Nucleus accumbens (tissue), 56 donors: Measurements from ENCODE around the gene MAP7.
A peak's percentile ranks its signal among the peaks of the same experiment; 100 is the strongest.

ENCODE experiments used
- DNase-seq, 56 donors: peaks; one replicate each; lab custom pipeline; 2025; lab: John Stamatoyannopoulos, UW

MAP7 gene

DNA sequence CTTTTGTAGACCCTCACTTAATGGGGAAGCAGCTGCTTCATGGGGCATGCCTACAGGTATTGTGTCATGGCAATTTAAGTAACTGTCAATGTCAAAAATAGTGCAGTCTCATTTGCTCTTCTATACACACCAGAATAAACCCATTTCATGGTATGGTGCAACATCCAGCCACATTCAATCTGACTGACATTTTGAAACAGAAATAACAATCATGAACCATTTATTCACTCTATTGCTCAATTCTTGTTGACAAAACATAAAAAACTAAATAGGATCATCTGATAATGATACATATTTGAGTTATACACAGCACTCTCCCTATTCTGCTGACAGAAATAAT lies 122.9 kb downstream of the MAP7 start:
- no peak for DNase-seq

DNA sequence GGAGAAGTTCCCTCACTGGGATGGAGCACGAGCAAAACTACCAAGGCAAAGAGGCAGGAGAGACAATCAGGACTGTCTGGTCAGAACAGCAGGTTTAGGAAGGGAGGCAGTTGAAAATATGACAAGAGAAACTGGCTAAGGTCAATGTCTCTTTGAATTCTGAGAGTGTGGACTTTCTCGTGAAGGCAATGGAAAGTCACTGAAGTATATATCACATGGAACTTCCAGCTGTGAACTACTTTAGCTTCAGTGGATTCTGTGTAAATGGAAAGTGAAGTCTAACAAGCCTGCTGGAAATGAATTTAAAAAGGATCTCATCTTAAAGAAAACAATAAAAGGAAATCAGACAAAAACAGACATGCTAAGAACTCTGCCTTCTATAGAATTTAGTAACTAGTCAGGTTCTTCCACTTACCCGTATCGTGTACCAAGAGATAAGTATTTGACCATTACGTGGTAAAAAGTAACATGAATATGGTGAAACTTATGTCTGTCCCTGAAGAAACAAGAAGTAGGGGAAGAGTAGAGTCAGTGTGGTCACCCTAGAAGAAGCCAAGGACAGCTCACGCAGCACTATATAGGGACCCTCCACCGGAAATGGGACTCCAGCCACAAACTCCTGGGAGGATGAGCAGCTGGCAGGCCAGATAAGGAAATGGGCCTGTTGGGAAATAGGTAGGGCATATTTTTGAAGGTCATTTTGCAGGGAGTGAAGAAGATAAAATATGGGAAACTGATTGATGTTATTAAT lies 123.4 kb downstream of the MAP7 start:
- DNase-seq, result no peak

DNA sequence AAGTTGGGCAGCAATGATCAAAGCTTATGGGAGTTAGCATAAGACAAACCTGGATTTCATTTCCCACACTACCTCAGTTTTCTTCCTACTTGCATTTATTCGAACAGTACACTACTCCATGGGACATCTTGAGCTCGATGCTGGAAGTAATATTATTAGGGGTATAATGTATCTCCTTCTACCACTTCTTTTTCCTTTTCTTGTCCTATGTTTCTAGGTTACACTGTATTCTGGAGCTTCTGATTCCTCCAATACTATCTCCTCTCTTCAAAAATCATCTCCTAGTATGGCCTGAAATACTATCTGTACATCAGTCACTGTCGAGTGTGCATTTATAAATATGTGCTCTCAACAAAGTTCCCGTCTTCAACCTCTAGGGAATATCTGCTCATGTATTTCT lies 124.4 kb downstream of the MAP7 start:
- no peak for DNase-seq

DNA sequence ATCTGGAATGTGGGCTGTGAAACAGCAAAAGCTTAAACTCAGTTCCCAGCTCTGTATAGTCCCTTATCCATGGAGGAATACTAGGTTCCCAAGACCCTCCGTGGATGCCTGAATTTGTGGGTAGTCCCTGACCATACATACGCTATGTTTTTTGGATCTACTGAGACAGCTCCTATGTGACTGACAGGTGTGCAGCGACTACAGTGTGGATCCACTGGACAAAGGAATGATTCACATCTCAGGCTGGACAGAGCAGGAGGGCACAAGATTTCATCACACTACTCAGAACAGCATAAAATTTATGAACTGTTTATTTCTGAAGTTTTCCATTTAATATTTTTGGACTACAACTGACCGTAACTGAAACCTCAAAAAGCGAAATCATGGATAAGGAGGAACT lies 125.3 kb downstream of the MAP7 start:
- DNase-seq, result peak in 3 of 56 donors; percentile 11 to 52 (median 20)

DNA sequence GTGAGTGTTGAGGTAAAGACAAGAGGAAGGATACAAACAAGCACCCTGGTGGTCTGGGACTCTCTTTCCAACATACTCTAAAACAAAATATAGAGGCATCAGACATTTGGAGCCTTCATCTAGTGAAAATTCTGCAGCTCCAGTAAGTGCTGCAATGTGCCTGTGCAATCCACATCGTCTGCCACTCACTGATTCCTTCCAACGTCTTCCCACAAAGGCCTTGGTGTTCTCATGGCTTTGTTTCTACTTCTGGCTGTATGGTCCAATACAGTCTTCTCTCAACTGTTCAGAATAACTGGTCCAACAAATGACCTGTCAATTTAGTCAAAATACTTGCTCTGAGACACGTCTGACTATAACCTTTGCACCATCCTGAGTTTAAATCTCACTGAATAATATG lies 125.8 kb downstream of the MAP7 start:
- DNase-seq, result peak in 5 of 56 donors; percentile 25 to 52 (median 29)

DNA sequence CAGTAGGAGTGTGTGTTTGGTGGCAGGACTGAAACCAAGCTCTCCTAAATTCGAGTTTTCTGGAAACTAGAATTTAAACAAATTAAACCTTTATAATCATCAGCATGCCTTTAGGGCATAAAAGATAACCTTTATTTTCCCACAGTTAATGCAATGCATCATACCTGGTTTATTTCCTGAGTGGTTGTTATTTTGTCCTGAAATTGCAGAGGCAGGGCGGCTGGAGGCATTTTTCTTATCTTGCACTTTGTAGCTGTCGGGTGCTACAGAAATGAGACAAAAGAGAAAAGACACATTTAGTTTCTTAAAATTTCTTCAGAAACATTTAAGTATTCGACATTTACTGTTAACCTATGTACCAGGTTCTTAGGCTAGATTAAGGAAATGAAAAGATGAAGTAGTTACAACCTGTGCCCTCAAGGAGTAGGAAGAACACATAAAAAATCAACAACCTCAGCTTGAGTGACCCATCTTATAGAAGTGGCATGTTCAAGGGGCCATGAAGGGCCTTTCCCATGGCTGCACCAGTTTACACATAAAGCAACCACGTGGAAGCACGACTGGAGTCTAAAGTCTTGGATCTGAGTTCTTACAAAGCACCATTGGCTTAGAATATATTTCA lies 128.6 kb downstream of the MAP7 start:
- no peak for DNase-seq

DNA sequence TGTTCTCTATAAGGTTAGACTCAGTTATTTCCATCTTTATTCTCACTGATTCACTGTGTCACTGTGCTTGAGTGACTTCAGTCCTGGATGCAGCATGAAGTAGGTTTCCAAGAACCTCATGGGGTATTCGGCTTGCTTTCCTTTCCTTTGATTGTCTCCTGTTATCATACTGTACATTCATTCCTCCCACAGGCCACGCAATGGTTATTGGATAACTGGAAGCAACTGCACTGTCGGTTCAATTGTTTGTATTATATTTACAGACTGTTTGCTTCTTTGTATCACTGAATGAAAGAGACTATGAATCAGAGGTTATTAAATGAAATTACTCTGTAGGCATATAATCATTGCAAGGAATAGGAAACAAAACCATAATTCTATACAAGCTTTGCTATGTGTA lies 129.4 kb downstream of the MAP7 start:
- DNase-seq, result no peak

DNA sequence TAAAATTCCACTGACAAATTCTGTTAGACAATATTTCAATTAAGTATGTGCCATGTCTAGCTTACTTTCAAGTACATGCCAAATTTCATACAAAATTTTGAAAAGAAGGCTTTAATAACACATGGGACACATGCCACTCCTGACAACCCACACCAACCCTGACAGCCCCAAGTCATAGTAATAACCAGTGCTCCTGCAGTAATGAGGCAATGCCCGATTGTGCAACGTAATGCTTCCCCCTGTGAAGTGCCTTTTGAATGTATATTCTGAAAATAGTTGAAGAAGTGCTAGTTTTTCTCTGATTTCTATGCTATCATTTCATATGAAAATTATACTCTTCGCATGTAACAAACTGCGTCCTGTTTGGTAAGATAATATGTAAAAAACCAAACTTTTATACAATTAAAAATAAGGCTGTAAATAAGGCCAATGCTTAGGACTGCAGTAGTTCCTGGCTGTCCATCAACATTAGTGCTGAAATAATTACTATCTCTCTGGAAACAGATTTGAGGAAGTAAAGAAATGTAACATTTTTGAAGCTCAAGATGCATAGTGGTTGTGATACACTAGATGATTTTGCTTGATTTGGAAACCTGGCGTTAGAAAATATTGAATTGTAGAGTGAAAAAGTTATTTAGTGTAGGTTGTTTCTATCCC lies 134.7 kb downstream of the MAP7 start:
- DNase-seq, result no peak

DNA sequence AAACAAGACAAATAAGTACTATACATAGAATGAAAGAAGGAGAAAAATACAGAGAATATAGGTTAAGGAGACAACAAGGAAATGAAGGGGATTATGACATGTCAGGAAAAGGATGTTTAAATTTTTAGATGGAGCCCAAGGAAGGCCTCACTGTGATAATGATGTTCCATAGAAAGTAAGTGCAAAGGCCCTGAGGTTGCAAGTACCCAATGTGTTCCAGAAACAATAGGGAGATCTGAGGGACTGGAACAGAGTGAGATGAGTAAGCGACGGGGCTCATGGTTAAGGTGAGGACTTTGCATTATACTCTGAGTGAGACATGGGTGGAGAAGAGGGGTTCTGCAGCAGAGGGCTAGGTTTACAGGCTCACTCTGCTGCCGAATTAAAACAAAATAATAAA lies 137.8 kb downstream of the MAP7 start:
- no peak for DNase-seq

DNA sequence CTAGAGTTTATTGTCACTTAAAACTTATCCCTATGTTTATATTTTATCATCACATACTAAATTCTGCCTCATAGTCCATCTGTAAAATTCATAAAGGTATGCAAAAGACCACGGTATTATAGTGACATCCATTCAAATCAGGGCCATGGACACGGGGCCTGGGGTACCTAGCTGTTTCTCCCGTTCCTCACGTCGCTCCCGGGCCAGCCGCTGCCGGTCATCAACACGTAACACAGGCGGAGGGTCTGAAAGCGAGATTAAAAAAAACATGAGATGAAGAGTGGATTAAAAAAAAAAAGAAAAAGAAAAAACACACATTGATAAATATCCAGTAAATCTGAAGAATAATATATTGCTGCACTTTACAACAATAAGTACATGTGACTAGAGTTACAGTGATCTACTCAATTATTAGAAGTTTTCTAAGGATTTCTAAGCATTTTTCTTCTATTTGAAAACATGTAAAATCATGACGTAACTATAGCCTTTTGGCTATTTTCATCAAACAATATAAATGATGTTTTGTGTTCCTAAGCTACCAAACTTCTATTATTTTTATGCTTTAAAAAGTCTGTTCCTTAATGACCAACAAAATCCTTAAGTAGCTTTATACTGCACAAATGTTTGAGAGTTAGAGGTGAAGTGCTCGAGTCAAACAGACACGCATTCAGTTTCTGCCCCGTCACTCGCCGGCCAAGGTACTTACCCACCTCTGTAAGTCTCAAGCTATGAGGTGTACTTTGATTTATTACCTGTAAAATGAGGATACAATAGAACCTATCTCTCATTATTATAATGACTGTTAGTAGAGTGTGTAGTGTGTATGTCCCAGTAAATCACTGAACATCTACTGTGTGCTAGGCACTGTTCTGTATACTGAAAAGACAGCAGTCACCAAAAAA lies 138.5 kb downstream of the MAP7 start:
- no peak for DNase-seq

DNA sequence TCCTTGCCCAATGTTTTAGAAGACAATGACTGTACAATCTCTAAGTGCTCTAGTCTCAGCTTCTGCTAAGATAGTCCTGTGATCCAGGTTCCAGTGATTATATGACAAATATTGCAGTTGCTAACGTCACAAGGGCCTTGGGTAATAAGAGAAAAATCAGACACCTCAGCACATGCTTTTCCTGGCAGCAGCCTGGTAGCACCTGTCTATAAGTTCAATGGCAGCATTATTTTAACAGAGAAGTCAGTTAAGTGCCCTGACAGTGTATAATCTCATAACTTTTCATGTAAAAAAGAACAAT lies 139.2 kb downstream of the MAP7 start:
- no peak for DNase-seq

DNA sequence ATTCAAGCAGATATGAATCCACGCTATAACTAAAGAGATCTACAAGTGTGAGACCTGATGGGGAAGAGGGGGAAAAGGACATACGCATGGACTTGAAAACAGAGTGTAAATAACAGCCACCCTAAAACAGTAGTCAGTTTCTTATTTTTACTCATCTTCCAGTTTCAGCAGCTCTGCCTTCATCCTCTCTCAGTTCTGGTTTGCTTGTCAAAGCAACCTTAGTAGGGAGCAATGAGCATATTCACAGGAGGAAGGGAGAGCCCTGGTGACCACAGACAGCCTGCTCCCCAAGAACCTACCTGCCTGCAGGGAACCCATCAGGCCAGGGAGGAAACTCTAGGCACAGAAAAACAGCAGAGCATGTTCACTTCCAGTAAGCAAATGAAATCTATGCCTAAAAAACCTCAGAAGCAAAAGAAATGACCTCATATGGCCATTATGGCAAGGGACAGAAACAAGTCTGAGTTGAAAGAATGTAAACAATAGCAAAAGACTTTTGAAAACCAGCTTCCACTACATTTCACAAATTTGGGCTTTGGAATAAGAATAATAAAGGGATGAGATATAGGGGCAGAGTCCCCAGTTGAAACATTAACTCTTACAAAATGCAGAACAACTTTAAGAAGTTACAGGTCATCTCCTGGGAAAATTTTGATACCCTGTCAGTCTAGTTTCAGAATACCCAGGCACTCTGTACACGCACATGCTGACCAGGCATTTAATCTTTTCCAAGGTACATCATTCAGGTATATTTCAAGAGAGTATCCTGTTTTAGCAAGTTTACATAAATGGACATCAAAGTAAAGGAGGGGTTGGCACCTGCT lies 139.8 kb downstream of the MAP7 start:
- no peak for DNase-seq

DNA sequence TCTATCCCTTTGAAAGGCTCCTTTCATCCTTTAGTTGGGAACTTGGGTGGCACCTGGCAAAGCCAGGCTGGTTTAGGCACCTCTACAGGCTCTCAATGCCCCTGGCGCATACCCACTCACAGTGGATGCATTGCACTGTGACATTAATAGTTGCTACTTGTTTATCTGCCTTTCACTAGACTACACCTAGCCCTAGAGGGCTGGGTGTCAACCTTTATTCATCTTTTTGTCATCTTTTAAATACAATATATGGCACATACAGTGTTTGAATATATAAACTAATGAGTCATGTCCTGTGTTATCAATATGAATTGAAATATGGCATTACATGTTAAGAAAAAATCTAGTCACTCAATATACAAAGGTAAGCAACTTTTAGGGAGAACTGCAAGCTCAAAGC lies 140.6 kb downstream of the MAP7 start:
- DNase-seq, result no peak

DNA sequence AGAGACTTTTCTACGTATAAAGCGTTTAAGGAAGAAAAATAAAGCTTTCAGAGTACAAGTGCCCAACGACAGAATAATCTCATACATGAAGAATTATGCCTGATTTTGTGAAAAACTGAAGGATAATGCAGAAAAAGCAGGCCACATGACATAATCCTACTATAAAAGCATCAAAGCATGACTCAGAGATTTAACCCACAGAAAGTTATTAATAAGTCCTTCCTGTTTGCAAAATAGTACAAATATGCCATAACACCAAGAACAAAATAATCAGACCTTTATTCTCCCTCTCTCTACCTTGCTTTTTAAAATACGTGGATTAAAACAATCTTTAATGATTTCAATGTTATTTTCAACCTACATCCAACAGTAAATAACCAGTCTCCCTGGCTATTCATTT lies 142.0 kb downstream of the MAP7 start:
- no peak for DNase-seq

DNA sequence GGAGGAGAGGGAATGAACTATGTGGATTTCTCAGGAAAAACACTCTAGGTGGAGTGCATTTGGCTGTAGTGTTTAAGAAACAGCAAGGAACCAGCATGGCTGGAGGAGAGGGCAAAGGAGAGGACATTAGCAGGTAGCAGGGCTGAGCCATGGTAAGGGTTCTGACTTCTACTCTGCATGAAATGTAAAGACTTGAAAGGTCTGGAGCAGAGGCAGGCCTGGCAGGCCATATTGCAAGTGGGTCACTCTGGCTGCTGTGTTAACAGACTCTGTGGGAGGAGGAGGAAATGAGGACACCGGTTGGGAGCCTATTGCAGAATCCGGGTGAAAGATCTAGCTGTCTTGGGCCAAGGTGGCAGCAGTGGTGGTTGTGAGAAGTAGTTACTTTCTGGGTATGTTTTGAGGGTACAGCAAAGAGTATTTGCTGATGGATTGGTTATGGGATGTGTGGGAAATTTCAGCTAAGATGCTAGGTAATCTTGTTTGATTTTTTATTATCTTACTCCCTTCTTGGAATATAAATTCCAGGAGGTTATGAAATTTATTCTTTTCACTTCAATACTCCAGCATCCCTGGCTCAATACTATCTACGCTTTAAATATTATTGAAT lies 144.7 kb downstream of the MAP7 start:
- DNase-seq, result no peak

DNA sequence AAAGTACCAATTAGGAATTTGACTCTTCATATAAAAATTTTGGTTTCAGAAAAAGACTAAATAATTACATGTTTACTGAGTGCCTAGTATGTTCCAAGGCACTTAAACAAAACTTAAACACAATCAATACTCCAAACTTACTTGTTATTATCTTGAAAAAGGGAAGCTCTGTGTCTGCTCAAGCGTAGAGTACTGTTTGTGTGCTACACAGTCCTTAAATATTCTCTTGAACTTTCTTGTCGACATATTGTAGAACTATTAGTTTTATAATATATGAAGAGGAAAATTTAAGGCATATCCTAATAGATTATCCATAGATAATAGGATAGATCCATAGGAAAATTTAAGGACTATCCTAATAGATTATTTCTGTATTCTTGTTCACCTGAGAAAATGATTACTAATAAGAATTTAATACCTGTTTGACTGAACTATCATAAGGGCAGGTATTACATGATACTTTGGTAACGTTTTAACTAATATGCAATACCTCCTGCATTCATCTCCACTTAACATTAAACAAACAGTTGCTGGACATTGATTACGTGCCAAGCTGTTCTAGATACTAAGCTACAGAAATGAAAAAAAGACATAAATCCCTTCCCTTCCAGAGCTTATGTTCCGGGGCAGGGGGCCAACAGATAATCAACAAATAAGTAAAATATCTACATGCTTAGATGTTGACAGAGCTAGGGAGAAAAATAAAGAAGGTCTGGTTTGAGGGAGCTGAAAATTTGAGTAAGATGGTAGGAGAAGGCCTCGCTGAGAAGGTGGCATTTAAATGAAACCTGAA lies 145.4 kb downstream of the MAP7 start:
- DNase-seq, result no peak

DNA sequence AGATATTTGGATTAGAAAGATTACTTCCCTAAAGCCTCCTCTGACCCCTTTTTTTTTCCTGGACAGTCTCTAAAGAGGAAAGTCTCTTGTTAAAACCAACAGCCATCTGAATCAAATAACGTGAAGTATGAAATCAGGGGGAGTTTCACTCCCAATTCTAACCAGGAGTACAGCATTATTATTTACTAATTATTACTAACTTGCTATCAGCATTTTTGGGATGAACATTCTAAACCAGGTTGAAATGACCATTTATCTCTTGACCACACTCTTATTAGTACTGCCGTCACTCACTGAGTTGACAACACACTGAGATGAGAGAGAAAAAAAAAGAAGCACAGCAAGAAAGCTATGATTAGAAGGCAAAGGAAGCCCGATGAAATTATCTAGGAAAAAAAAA lies 146.2 kb downstream of the MAP7 start:
- DNase-seq, result no peak

DNA sequence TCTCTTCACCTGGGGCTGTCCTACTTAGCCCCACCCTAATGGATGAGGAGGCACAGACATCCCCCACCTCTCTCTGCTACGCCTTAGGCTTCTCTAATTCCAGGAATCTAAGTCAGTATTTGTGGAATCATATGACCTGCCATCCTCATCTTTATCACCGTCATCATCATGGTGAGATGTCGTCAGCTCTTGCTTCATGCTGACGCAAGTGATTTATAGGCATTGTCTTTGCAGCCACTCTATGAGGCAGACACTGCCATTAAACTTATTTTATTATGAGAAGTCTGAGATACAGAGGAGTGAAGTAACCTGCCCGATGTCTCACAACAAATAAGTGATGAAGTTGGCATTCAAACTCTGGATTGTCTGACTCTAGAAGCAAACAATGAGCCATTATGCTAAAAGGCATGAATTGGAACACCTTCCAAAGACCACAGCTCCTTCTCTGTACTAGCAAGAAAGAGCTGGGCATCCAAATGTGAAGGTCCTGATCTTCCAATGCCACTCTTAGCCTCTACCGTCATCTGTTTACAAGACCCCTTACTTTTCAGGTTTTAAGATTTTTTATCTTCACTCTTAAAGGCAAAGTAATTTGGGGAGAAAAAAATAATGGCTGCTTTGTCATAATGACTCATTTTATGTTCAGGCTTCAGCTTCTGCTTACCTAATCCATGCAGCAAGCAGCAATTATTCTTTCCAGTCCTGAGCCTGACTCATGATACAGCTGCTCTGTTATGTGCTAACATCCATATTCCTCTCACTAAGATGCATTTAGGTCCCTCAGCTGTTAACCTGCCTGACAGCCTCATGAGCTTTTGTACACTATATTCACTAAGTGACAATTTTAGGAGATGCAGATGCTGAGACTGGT lies 146.9 kb downstream of the MAP7 start:
- peak in 12 of 56 donors; percentile 5 to 68 (median 30) for DNase-seq
